Activated B cell treated with CpG ODN at 0.5 μM for 24 hours (primary cell): Measurements from ENCODE around the gene SYT9. TPM values are rescaled to one million over a fixed set of nuclear protein-coding genes. Genes with fewer than 3 reads are reported as not detected.

Experiments used
- ATAC-seq: fragments of 200-7000 bp; cut with Tn5 transposase; one replicate; pipeline ENCODE4 v1.10.0; 2021; ENCODE audit warnings: low read depth, mild to moderate bottlenecking, moderate library complexity
- CTCF ChIA-PET: fragments of 350-600 bp; sonication (Branson Sonifier 250); formaldehyde crosslinking; loops from one replicate; lab custom pipeline; 2021; ENCODE audit warnings: antibody characterized with exemption; lab: Charles Lee
- POLR2A ChIA-PET: fragments of 350-600 bp; sonication (Branson Sonifier 250); formaldehyde crosslinking; loops from one replicate; lab custom pipeline; 2021; ENCODE audit warnings: antibody characterized with exemption; lab: Charles Lee
- DNase-seq: peaks from one replicate; pipeline ENCODE4 v3.0.0; 2022
- H3K27ac Mint-ChIP-seq: one replicate; pipeline ENCODE4 v1.8.0; 2020; ENCODE audit warnings: mixed read lengths
- H3K27me3 Mint-ChIP-seq: one replicate; pipeline ENCODE4 v1.8.0; 2021; ENCODE audit warnings: mixed read lengths
- H3K36me3 Mint-ChIP-seq: one replicate; pipeline ENCODE4 v1.8.0; 2021; ENCODE audit warnings: low read depth, mixed read lengths
- H3K4me1 Mint-ChIP-seq: one replicate; pipeline ENCODE4 v1.8.0; 2021; ENCODE audit warnings: mixed read lengths
- H3K4me3 Mint-ChIP-seq: one replicate; pipeline ENCODE4 v1.8.0; 2020; ENCODE audit warnings: mild to moderate bottlenecking, mixed read lengths
- H3K9me3 Mint-ChIP-seq: one replicate; pipeline ENCODE4 v1.8.0; 2020; ENCODE audit warnings: mixed read lengths
- CTCF ChIP-seq: fragments of 200-600 bp; IDR thresholded peaks from one replicate; pipeline ENCODE4 v1.8.0; 2022; ENCODE audit warnings: antibody characterized with exemption, mild to moderate bottlenecking
- intact Hi-C: fragments of 100-400 bp; cut with micrococcal nuclease; formaldehyde crosslinking; loops from one replicate; pipeline ENCODE4 v1.15.1; 2024
- total RNA-seq: library from RNA; stranded (reverse); gene quantifications from 2 replicates; pipeline ENCODE4 v1.2.3, GENCODE V29; 2022

The SYT9 gene
- total RNA-seq, 1 donor from 2014 or later, result not detected

DNA sequence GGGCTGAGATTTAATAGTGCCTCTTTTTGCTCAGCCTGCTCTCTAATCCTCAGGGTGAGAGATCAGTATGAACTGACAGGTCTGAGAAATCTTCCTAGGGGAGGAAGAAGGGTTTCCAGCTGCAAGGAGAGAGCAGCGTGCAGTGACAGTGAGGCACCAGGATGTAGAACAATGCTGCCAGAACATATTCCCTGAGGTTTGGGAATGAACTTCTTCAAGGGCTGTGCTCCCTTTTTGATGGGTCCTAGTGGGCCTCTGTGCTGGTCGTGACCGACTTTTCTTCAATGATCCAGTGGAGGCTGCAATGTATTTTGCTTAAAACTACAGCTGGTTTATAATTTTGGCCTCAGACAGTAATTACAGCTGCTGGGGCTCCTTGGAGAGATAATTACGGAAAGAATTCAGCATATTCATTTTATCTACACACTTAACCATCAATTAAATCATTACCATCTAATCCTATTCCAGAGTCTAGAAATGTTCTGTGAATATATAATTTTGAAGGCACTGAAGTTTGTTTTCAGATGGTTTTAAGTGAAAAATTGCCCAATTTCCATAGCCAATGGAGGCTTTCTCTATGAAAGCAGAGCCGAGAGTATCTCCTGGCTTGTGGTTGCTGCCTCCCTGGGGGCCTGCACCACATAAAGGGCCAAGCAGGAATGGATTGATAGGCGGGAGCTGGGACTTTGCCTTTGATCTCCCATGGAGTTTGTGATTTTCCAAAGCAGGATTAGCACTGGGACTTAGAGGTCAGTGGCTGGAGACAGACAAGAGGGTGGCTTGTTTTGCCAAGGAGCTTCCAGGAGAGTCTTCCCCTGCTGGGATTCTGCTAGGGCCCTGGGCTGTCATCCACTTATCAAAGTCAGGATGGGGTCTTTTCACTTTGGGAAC lies 192.6 kb downstream of the SYT9 start:
- intact Hi-C loops, result no loop called here
- ChIA-PET POLR2A (no interaction called here), CTCF (interaction anchor here (1.8 to 6.0 kb wide), 2 partner anchors 90 to 346 kb away, joined by 6 to 100 read pairs; no protein-coding TSS in a partner anchor)
- DNase-seq, result no peak
- no peak for ATAC-seq
- Mint-ChIP-seq H3K27ac (no peak overlapping the region), H3K4me3 (no peak overlapping the region), H3K27me3 (no peaks in the 10 kb centered on the region), H3K9me3 (no peaks in the 10 kb centered on the region), H3K36me3 (peaks cover 12% of the 10 kb centered on the region), H3K4me1 (no peaks in the 10 kb centered on the region)
- TF ChIP-seq CTCF, result no peak

- TF ChIP-seq CTCF, result no peak
- Mint-ChIP-seq H3K4me3 (no peak overlapping the region), H3K36me3 (peaks cover 7% of the 10 kb centered on the region), H3K9me3 (no peaks in the 10 kb centered on the region), H3K4me1 (no peaks in the 10 kb centered on the region), H3K27ac (no peak overlapping the region), H3K27me3 (no peaks in the 10 kb centered on the region)
- no peak for DNase-seq
- no peak for ATAC-seq
- ChIA-PET POLR2A (no interaction called here), CTCF (interaction anchor here (0.8 to 6.0 kb wide), 2 partner anchors 92 to 212 kb away, joined by 3 to 100 read pairs; no protein-coding TSS in a partner anchor)
- intact Hi-C loops, result no loop called here
These were observed 193.9 kb downstream of the SYT9 start for GRCh38 chr11:7445564-7445963.

GRCh38 chr11:7448201-7448600 lies 196.5 kb downstream of the SYT9 start:
- ChIA-PET CTCF (no interaction called here), POLR2A (no interaction called here)
- no peak for DNase-seq
- intact Hi-C loops, result no loop called here
- peaks cover 2% of the 10 kb centered on the region for H3K36me3 Mint-ChIP-seq
- no peaks in the 10 kb centered on the region for H3K9me3 Mint-ChIP-seq
- no peak overlapping the region for H3K4me3 Mint-ChIP-seq
- H3K4me1 Mint-ChIP-seq, result no peaks in the 10 kb centered on the region
- no peak for TF ChIP-seq CTCF
- H3K27ac Mint-ChIP-seq, result no peak overlapping the region
- no peak for ATAC-seq
- no peaks in the 10 kb centered on the region for H3K27me3 Mint-ChIP-seq

DNA sequence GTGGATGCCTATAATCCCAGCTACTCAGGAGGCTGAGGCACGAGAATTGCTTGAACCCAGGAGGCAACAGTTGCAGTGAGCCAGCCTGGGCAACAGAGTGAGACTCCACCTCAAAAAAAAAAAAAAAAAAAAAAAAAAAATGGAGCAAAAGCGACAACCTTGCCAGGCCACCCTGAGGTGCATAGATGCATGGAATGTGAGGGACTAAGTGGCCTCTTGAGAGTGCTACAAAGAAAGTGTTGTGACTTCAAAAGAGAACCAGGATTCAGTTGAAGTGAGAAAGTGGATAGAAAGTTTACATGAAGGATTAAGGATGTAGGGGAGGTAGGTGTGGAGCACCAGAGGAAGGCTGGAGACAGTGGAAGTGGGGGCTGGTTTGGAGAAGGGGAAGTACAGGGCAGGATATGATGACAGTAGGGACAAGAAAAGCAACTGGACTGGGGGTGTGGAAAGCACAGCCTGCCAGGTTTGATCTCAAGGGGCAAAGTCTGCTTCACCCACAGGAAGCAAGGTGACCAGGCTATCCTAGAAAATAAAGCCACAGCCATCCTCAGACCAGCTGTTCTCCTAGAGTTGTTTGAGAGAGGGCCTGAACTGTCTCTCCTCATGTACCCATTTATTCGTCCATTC lies 197.6 kb downstream of the SYT9 start:
- no peak for ATAC-seq
- CTCF ChIA-PET, result no interaction called here
- Mint-ChIP-seq H3K27me3 (no peaks in the 10 kb centered on the region), H3K4me3 (no peak overlapping the region), H3K4me1 (no peaks in the 10 kb centered on the region), H3K27ac (no peak overlapping the region), H3K9me3 (no peaks in the 10 kb centered on the region), H3K36me3 (peaks cover 2% of the 10 kb centered on the region)
- TF ChIP-seq CTCF, result no peak
- intact Hi-C loops, result no loop called here
- no peak for DNase-seq
- POLR2A ChIA-PET, result no interaction called here

GRCh38 chr11:7449841-7450214 lies 198.1 kb downstream of the SYT9 start:
- no peak overlapping the region for H3K27ac Mint-ChIP-seq

More at GRCh38 chr11:7449841-7450214, 198.1 kb downstream of the SYT9 start:
- Mint-ChIP-seq H3K4me3 (no peak overlapping the region), H3K27me3 (no peaks in the 10 kb centered on the region), H3K4me1 (no peaks in the 10 kb centered on the region), H3K9me3 (no peaks in the 10 kb centered on the region), H3K36me3 (peaks cover 2% of the 10 kb centered on the region)
- ChIA-PET CTCF (interaction anchor here (2.3 kb wide), 1 partner anchor 217 kb away, joined by 5 read pairs; no protein-coding TSS in a partner anchor), POLR2A (no interaction called here)
- no peak for DNase-seq
- no peak for TF ChIP-seq CTCF
- intact Hi-C loops, result no loop called here
- no peak for ATAC-seq
